ENCODE data around the gene AEBP1. TPM values are rescaled to one million over a fixed set of nuclear protein-coding genes. Genes with fewer than 3 reads are reported as not detected.

The AEBP1 gene
- total RNA-seq, 1 donor from 2014 or later: 422 TPM

DNA sequence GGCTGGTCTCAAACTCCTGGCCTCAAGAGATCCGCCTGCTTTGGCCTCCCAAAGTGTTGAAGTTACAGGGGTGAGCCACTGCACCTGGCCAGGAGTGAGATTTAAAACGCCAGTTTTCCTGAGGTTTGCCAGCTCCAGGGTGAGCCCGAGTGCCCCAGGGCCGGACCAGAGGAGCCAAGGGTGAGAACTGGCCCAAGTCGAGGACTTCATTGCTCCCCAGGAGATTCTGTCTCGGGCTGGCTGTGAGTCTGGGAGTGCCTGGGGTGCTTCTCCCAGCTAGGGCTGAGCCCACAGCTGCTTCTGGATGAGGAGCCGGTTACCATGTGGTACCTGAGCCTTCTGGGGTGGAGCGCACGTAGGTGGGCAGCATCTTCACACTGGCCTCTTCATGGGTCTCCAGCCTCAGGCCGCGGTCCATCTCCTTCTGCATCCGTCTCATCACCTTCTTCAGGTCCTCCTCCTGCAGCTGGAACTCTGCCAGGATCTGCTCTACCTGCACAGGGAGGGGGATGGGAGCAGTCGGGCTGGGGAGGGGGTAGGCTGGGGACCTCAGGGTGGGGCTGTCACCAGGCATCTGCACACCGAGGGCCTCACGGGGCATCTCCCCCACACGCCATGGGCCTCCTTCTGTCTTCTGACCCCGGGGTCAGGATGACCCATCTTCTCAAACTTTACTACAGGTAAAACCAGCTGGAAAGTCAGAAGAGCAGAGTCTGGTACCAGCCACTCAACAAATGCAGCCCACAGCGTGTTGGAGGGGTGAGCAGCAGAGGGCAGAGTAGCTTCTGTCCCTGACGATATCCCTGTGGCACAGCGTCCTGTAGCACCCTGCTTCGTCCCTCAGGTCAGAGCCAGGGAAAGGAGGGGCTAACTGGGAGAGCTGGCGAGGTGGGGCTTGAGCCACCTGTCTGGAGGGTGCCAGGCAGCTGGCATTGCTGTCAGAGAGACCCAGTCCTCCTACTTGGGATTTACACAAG is 49.1 kb downstream of the AEBP1 start:
- Mint-ChIP-seq H3K27me3 (ENCODE audit: low read depth) (no peaks in the 10 kb centered on the region), H3K27ac (ENCODE audit: unreplicated experiment) (no peak overlapping the region), H3K4me3 (ENCODE audit: unreplicated experiment) (no peak overlapping the region), H3K4me1 (ENCODE audit: low read depth) (no peaks in the 10 kb centered on the region), H3K9me3 (ENCODE audit: low read depth) (no peaks in the 10 kb centered on the region), H3K36me3 (ENCODE audit: low read depth) (no peaks in the 10 kb centered on the region)
- TF ChIP-seq, protein P1, sequence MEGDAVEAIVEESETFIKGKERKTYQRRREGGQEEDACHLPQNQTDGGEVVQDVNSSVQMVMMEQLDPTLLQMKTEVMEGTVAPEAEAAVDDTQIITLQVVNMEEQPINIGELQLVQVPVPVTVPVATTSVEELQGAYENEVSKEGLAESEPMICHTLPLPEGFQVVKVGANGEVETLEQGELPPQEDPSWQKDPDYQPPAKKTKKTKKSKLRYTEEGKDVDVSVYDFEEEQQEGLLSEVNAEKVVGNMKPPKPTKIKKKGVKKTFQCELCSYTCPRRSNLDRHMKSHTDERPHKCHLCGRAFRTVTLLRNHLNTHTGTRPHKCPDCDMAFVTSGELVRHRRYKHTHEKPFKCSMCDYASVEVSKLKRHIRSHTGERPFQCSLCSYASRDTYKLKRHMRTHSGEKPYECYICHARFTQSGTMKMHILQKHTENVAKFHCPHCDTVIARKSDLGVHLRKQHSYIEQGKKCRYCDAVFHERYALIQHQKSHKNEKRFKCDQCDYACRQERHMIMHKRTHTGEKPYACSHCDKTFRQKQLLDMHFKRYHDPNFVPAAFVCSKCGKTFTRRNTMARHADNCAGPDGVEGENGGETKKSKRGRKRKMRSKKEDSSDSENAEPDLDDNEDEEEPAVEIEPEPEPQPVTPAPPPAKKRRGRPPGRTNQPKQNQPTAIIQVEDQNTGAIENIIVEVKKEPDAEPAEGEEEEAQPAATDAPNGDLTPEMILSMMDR (IDR thresholded peaks at IDR 0.05): no peak
- no peak for DNase-seq (ENCODE audit: low spot score)

DNA sequence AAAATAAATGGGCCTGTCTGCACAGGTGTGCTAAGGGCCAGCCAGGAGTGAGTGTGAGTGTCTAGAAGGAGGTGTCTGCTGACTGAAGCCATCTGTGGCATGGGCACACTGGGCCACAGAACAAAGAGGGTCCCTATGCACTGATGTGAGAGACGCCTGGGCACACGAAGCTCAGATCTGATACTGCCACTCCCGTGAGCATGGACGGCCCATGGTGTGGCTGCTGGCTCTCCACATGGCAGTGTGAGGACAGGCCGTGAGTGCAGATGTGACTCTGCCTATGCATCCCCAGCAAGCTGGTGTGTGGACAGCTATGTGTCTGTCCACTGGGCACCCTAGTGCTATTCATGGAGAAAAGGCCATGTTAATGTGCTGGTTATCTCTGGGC is 49.8 kb downstream of the AEBP1 start:
- Mint-ChIP-seq H3K4me1 (ENCODE audit: low read depth) (no peaks in the 10 kb centered on the region), H3K27me3 (ENCODE audit: low read depth) (no peaks in the 10 kb centered on the region), H3K27ac (ENCODE audit: unreplicated experiment) (no peak overlapping the region), H3K4me3 (ENCODE audit: unreplicated experiment) (no peak overlapping the region), H3K9me3 (ENCODE audit: low read depth) (no peaks in the 10 kb centered on the region), H3K36me3 (ENCODE audit: low read depth) (no peaks in the 10 kb centered on the region)
- no peak for DNase-seq (ENCODE audit: low spot score)
- TF ChIP-seq, protein P1 (IDR thresholded peaks at IDR 0.05): no peak

DNA sequence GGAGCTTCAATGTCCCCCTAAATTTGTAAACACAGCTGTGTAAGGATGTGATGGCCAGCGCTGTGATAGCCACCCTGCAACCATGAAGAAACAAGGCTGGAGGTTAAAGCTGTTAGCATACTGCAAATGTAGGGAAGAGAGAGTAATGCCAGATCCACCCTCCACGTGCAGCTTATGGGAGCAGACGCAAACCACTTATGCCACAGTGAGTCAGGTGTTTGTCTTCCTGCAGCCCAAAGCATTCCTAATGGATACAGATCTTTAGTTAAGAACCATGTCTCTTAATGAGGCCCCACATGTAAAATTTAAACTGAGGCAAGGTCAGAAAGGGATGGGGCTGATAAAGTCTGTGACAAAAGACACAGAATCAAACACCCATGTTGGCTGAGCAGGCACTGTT is 50.6 kb downstream of the AEBP1 start:
- no peaks in the 10 kb centered on the region for H3K9me3 Mint-ChIP-seq (ENCODE audit: low read depth)
- TF ChIP-seq, protein P1 (IDR thresholded peaks at IDR 0.05): no peak
- no peak overlapping the region for H3K4me3 Mint-ChIP-seq (ENCODE audit: unreplicated experiment)
- no peaks in the 10 kb centered on the region for H3K36me3 Mint-ChIP-seq (ENCODE audit: low read depth)
- no peak overlapping the region for H3K27ac Mint-ChIP-seq (ENCODE audit: unreplicated experiment)
- no peak for DNase-seq (ENCODE audit: low spot score)
- no peaks in the 10 kb centered on the region for H3K27me3 Mint-ChIP-seq (ENCODE audit: low read depth)
- H3K4me1 Mint-ChIP-seq (ENCODE audit: low read depth): no peaks in the 10 kb centered on the region

DNA sequence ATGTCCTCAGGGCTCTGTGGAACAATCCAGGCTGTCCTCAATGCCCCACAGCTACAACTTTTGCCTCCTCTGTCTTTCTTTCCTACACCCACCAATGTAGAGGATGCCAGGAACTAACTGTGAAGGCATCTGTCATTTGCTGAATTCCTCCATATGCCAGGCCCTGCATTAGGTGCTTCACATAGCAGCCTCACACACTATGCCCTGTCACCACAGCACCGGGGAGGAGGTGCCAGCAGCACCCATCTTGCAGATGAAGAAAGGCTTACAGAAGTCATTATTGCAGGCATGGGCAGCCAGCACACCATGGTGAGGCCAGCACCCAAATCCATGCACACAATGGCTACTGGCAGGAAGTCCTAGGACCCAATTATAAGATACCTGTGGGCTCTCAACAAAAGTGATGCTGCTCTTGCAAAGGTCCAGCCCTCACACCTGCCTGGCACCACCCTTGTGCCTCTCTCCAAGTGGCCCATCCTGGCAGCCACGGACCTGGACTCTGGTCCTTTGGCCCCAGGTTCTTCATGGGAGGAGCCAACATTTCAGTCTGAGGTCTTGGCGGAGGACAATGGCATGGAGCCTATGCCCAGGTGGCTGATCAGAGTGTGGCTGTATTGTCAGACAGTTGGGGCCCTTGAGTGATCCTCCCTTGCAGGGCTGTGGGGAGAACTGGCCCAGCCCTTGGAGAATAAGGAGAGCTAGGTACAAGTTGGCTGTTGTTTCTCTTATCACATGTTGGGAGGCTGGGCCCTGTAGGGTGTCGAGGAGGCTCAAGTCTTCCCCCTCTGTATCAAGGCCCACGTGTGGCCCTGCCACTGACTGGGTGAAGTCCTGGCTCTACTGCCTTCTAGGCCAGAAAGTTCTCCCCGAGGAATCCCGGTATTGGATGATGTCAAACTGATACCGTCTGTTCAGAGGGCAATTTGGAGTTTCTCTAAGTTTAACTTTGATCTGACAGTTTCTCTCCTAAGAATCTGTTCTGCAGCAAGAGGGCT is 51.3 kb downstream of the AEBP1 start:
- H3K27ac Mint-ChIP-seq (ENCODE audit: unreplicated experiment): no peak overlapping the region
- TF ChIP-seq, protein P1 (IDR thresholded peaks at IDR 0.05): no peak
- no peak overlapping the region for H3K4me3 Mint-ChIP-seq (ENCODE audit: unreplicated experiment)
- no peak for DNase-seq (ENCODE audit: low spot score)
- H3K4me1 Mint-ChIP-seq (ENCODE audit: low read depth): no peaks in the 10 kb centered on the region
- no peaks in the 10 kb centered on the region for H3K36me3 Mint-ChIP-seq (ENCODE audit: low read depth)
- H3K27me3 Mint-ChIP-seq (ENCODE audit: low read depth): no peaks in the 10 kb centered on the region
- H3K9me3 Mint-ChIP-seq (ENCODE audit: low read depth): no peaks in the 10 kb centered on the region

DNA sequence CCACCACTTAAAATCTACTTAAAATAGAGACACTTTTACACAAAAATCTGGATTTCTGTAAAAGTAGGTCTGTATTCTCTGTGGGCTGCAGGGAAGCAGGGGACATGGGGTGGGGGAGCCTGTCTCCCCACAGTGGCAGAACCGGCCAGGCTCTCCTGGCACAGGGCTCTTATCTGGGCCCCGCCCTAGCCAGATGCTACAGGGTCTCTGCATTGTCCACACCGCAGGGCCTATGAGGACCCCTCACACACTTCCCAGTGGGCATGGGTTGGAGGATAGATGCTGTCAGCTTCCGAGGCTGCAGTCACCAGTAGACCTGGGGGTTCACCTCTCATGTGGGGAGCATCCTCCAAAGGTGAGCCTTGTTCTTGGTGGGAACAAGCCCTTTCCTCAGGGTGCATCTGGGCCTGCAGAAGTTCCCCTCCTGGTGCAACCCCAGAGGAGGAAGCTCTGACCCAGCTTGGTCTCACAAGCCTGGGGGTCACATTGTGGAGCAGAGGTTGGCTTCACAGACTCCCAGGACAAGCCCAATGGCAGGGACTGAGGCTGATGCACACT is 52.4 kb downstream of the AEBP1 start:
- Mint-ChIP-seq H3K27me3 (ENCODE audit: low read depth) (no peaks in the 10 kb centered on the region), H3K4me1 (ENCODE audit: low read depth) (no peaks in the 10 kb centered on the region), H3K27ac (ENCODE audit: unreplicated experiment) (no peak overlapping the region), H3K36me3 (ENCODE audit: low read depth) (no peaks in the 10 kb centered on the region), H3K4me3 (ENCODE audit: unreplicated experiment) (no peak overlapping the region), H3K9me3 (ENCODE audit: low read depth) (no peaks in the 10 kb centered on the region)
- TF ChIP-seq, protein P1 (IDR thresholded peaks at IDR 0.05): no peak
- no peak for DNase-seq (ENCODE audit: low spot score)

All from chondrocyte (in vitro differentiated cells).